Measurements from ENCODE around the gene DEPDC4.

Gene DEPDC4

GRCh38 chr12:100199347-100200149 lies 67.3 kb downstream of the DEPDC4 start (continued):
- TF ChIP-seq ZBTB21 (tag by site-specific recombination; IDR thresholded peaks at IDR 0.05) (no peak), ZNF530 (tag by site-specific recombination; IDR thresholded peaks at IDR 0.05; ENCODE audit: low read depth) (no peak), ZBTB1 (tag by site-specific recombination; IDR thresholded peaks at IDR 0.05) (no peak), ZIC2 (tag by site-specific recombination; IDR thresholded peaks at IDR 0.05) (no peak), ZNF677 (tag by site-specific recombination; IDR thresholded peaks at IDR 0.05) (no peak), ZNF292 (tag by site-specific recombination; IDR thresholded peaks at IDR 0.05; ENCODE audit: borderline replicate concordance, low read depth) (no peak), ZNF202 (tag by site-specific recombination; IDR thresholded peaks at IDR 0.05; ENCODE audit: borderline replicate concordance) (no peak), ZNF221 (tag by site-specific recombination; IDR thresholded peaks at IDR 0.05; ENCODE audit: borderline replicate concordance) (no peak), ZNF704 (tag by site-specific recombination; IDR thresholded peaks at IDR 0.05) (no peak), PBX3 (CRISPR knock-in tag; IDR thresholded peaks at IDR 0.05) (no peak), BCL11A (tag by site-specific recombination; IDR thresholded peaks at IDR 0.05; ENCODE audit: low read depth) (0 out of 2 replicates have a peak, but pooled peaks have one; percentile 47), ZNF571 (tag by site-specific recombination; IDR thresholded peaks at IDR 0.05) (no peak), ZFP3 (tag by site-specific recombination; IDR thresholded peaks at IDR 0.05; ENCODE audit: low read depth) (no peak), ZNF302 (tag by site-specific recombination; IDR thresholded peaks at IDR 0.05; ENCODE audit: low read depth) (no peak), ZNF654 (tag by site-specific recombination; IDR thresholded peaks at IDR 0.05; ENCODE audit: low read depth) (no peak), ZNF223 (tag by site-specific recombination; IDR thresholded peaks at IDR 0.05) (no peak), ZNF366 (tag by site-specific recombination; conservative IDR thresholded peaks at IDR 0.05) (no peak), ZNF580 (tag by site-specific recombination; IDR thresholded peaks at IDR 0.05) (no peak), KLF1 (tag by site-specific recombination; IDR thresholded peaks at IDR 0.05) (peak; percentile 61; the same call in 1 of the 2 replicates), KLF9 (tag by site-specific recombination; IDR thresholded peaks at IDR 0.05; ENCODE audit: low read depth) (no peak), ZNF660 (tag by site-specific recombination; IDR thresholded peaks at IDR 0.05) (no peak), ZNF354C (tag by site-specific recombination; IDR thresholded peaks at IDR 0.05; ENCODE audit: borderline replicate concordance, low read depth) (no peak), ZBTB11 (tag by site-specific recombination; conservative IDR thresholded peaks at IDR 0.05; ENCODE audit: low read depth) (peak; percentile 77), ZNF266 (tag by site-specific recombination; IDR thresholded peaks at IDR 0.05; ENCODE audit: low read depth) (no peak), PRDM6 (tag by site-specific recombination; IDR thresholded peaks at IDR 0.05) (no peak), ZNF544 (tag by site-specific recombination; IDR thresholded peaks at IDR 0.05) (no peak), HOXD13 (CRISPR knock-in tag; IDR thresholded peaks at IDR 0.05; ENCODE audit: borderline replicate concordance) (no peak), GLIS1 (tag by site-specific recombination; IDR thresholded peaks at IDR 0.05) (peak; percentile 81), ELK4 (IDR thresholded peaks at IDR 0.05; ENCODE audit: borderline replicate concordance, low read depth, low read length) (no peak), ZNF488 (tag by site-specific recombination; IDR thresholded peaks at IDR 0.05) (no peak), ZNF776 (tag by site-specific recombination; IDR thresholded peaks at IDR 0.05; ENCODE audit: borderline replicate concordance) (no peak)

Measured in HEK293 (cell line).